Breast epithelium (tissue), 3 donors: Measurements from ENCODE around the gene PANK2.

Source experiments
- POLR2A ChIP-seq: fragments of 450-650 bp; IDR thresholded peaks from one replicate; pipeline ENCODE4 v1.6.1; 2016; ENCODE audit warnings: antibody characterized with exemption, mild to moderate bottlenecking, moderate library complexity
- TF ChIP-seq, protein P1 (sequence below), 3 donors: fragments of 450-650 bp; IDR thresholded peaks; one replicate each; pipeline ENCODE4 v1.5.1; 2016 to 2017; ENCODE audit warnings: antibody characterized with exemption in 3 of 3, mild to moderate bottlenecking in 3 of 3, moderate library complexity in 3 of 3

DNA sequence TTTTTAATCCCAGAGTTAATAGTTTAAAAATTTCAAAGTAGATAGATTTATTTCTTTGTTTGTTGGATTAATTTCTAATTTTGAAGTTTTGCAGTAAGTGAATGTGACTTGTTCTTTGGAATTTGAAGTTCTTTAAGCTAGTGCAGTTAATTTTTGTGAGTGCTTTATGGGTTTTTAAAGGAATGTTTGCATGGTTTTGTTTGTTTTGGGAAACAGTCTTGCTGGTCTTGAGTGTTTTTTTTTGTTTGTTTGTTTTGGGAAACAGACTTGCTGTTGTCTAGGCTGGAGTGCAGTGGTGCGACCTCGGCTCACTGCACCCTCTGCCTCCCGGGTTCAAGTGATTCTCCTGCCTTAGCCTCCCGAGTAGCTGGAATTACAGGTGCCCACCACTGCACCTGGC is 9.5 kb downstream of the PANK2 start:
- TF ChIP-seq, protein P1, sequence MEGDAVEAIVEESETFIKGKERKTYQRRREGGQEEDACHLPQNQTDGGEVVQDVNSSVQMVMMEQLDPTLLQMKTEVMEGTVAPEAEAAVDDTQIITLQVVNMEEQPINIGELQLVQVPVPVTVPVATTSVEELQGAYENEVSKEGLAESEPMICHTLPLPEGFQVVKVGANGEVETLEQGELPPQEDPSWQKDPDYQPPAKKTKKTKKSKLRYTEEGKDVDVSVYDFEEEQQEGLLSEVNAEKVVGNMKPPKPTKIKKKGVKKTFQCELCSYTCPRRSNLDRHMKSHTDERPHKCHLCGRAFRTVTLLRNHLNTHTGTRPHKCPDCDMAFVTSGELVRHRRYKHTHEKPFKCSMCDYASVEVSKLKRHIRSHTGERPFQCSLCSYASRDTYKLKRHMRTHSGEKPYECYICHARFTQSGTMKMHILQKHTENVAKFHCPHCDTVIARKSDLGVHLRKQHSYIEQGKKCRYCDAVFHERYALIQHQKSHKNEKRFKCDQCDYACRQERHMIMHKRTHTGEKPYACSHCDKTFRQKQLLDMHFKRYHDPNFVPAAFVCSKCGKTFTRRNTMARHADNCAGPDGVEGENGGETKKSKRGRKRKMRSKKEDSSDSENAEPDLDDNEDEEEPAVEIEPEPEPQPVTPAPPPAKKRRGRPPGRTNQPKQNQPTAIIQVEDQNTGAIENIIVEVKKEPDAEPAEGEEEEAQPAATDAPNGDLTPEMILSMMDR (IDR thresholded peaks at IDR 0.05) = no peak
- TF ChIP-seq POLR2A = no peak
